B cell (primary cell): ENCODE results near the gene PREX1.

Source experiments
- CTCF ChIP-seq: fragments of 200-600 bp; IDR thresholded peaks from one replicate; pipeline ENCODE4 v1.8.0; 2022; ENCODE audit warnings: antibody characterized with exemption, mild to moderate bottlenecking
- EZH2 ChIP-seq: IDR thresholded peaks from 2 replicates; pipeline ENCODE4 v1.6.1; 2012; ENCODE audit warnings: borderline replicate concordance, low read depth, mild to moderate bottlenecking, moderate library complexity, low read length; ENCODE audit not compliant: insufficient read depth, poor library complexity, severe bottlenecking

DNA sequence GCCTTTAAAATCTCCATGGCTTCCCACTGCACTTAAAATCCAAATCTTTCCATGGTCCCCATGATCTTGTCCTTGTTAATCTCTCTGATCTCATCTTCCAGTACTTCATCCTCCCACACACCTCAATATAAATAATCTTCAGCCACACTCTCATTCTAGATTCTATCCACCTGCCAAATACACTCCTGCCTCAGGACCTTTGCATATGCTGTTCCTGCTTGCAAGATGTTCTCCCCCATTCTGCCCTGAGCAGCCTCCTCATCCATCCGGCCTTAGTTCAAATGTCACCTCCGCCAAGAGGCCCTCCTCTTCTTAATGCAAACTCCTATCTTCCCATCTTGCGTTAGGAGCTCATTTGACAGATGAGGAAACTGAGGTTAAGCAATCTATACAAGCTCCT is 77.4 kb downstream of the PREX1 start:
- TF ChIP-seq CTCF (no peak), EZH2 (no peak)
